GM23338 (cell line): ENCODE measurements around the gene TSHZ2. TPM values are rescaled to one million over a fixed set of nuclear protein-coding genes. Genes with fewer than 3 reads are reported as not detected.

Source experiments
- ATAC-seq: fragments of 200-7000 bp; cut with Tn5 transposase; 3 replicates; pipeline ENCODE4 v1.9.1; 2020
- DNase-seq: peaks from one replicate; pipeline ENCODE4 v3.0.0-alpha.2; 2015; ENCODE audit warnings: low spot score
- H2AFZ ChIP-seq: fragments of 200-600 bp; sonication (generic); 2 replicates; pipeline ENCODE4 v1.8.0; 2016; ENCODE audit warnings: antibody characterized with exemption, mild to moderate bottlenecking, moderate library complexity
- H3F3A ChIP-seq: fragments of 200-600 bp; sonication (generic); replicated peaks from 2 replicates; pipeline ENCODE4 v1.8.0; 2017; ENCODE audit warnings: antibody characterized with exemption, mixed run types, low read depth
- H3K27ac ChIP-seq: fragments of 200-600 bp; sonication (generic); 2 replicates; pipeline ENCODE4 v1.6.1; 2016; ENCODE audit warnings: low read depth
- H3K27me3 ChIP-seq: fragments of 200-600 bp; sonication (generic); 2 replicates; pipeline ENCODE4 v1.8.0; 2016; ENCODE audit warnings: mild to moderate bottlenecking, mixed run types, moderate library complexity; ENCODE audit not compliant: insufficient read depth
- H3K36me3 ChIP-seq: fragments of 200-600 bp; sonication (generic); 2 replicates; pipeline ENCODE4 v1.8.0; 2016; ENCODE audit warnings: mild to moderate bottlenecking; ENCODE audit not compliant: insufficient read depth
- H3K4me1 ChIP-seq: fragments of 200-600 bp; sonication (generic); 2 replicates; pipeline ENCODE4 v1.8.0; 2016; ENCODE audit warnings: mild to moderate bottlenecking, moderate library complexity; ENCODE audit not compliant: insufficient read depth
- H3K4me2 ChIP-seq: fragments of 200-600 bp; sonication (generic); 2 replicates; pipeline ENCODE4 v1.7.1; 2017; ENCODE audit warnings: mixed run types
- H3K4me3 ChIP-seq: fragments of 200-600 bp; sonication (generic); 2 replicates; pipeline ENCODE4 v1.6.1; 2016; ENCODE audit warnings: mixed run types
- H3K79me2 ChIP-seq: fragments of 200-600 bp; sonication (generic); replicated peaks from 2 replicates; pipeline ENCODE4 v1.8.0; 2017; ENCODE audit warnings: mild to moderate bottlenecking; ENCODE audit not compliant: insufficient read depth
- H3K9me2 ChIP-seq: fragments of 200-600 bp; sonication (generic); 2 replicates; pipeline ENCODE4 v1.8.0; 2017; ENCODE audit not compliant: insufficient read depth
- H4K20me1 ChIP-seq: fragments of 200-600 bp; sonication (generic); replicated peaks from 2 replicates; pipeline ENCODE4 v1.8.0; 2017; ENCODE audit warnings: mild to moderate bottlenecking; ENCODE audit not compliant: insufficient read depth
- H3K27ac Mint-ChIP-seq: 2 replicates; pipeline ENCODE4 v1.8.0; 2020; ENCODE audit warnings: inconsistent platforms, mild to moderate bottlenecking, moderate library complexity, mixed read lengths
- H3K27me3 Mint-ChIP-seq: 3 replicates; pipeline ENCODE4 v1.8.0; 2022; ENCODE audit warnings: low read depth, mild to moderate bottlenecking, moderate library complexity, mixed read lengths, inconsistent platforms; ENCODE audit not compliant: insufficient read depth, poor library complexity
- H3K36me3 Mint-ChIP-seq: 3 replicates; pipeline ENCODE4 v1.8.0; 2021; ENCODE audit warnings: low read depth, mild to moderate bottlenecking, inconsistent platforms, moderate library complexity, mixed read lengths
- H3K4me1 Mint-ChIP-seq: 3 replicates; pipeline ENCODE4 v1.8.0; 2020; ENCODE audit warnings: mild to moderate bottlenecking, inconsistent platforms, mixed read lengths
- H3K4me3 Mint-ChIP-seq: 3 replicates; pipeline ENCODE4 v1.8.0; 2021; ENCODE audit warnings: moderate library complexity, mild to moderate bottlenecking, inconsistent platforms, mixed read lengths
- H3K9me3 Mint-ChIP-seq: 3 replicates; pipeline ENCODE4 v1.8.0; 2020; ENCODE audit warnings: moderate library complexity, mild to moderate bottlenecking, inconsistent platforms, mixed read lengths
- CREB1 ChIP-seq: fragments of 250-450 bp; sonication (Bioruptor Pico); IDR thresholded peaks from 2 replicates; pipeline ENCODE4 v1.5.0; 2020; ENCODE audit warnings: low read depth, mild to moderate bottlenecking, moderate library complexity
- EZH2 ChIP-seq: fragments of 200-600 bp; sonication (generic); IDR thresholded peaks from one replicate; pipeline ENCODE4 v1.8.0; 2017; ENCODE audit warnings: antibody characterized with exemption, mild to moderate bottlenecking, low read depth; ENCODE audit not compliant: unreplicated experiment
- EZH2phosphoT487 ChIP-seq: fragments of 200-600 bp; sonication (generic); IDR thresholded peaks from one replicate; pipeline ENCODE4 v1.8.1; 2018; ENCODE audit warnings: antibody characterized with exemption; ENCODE audit not compliant: unreplicated experiment
- JUNB ChIP-seq: IDR thresholded peaks from one replicate; pipeline ENCODE4 v1.6.1; 2016; ENCODE audit warnings: antibody characterized with exemption; ENCODE audit not compliant: unreplicated experiment
- NANOG ChIP-seq: IDR thresholded peaks from 2 replicates; pipeline ENCODE4 v1.6.1; 2016; ENCODE audit warnings: antibody characterized with exemption, borderline replicate concordance
- POLR2AphosphoS5 ChIP-seq: IDR thresholded peaks from 2 replicates; pipeline ENCODE4 v1.6.1; 2016; ENCODE audit warnings: antibody characterized with exemption, low read depth
- STAT1 ChIP-seq: IDR thresholded peaks from one replicate; pipeline ENCODE4 v1.6.1; 2016; ENCODE audit warnings: antibody characterized with exemption; ENCODE audit not compliant: unreplicated experiment
- ZNF114 ChIP-seq: fragments of 250-450 bp; sonication (Bioruptor Pico); IDR thresholded peaks from 2 replicates; pipeline ENCODE4 v1.5.0; 2020; ENCODE audit warnings: mild to moderate bottlenecking, moderate library complexity
- polyA plus RNA-seq: library from polyadenylated mRNA; unstranded; fragments of >200 nt; fragmentation: Nextera tagmentation; extraction: Ambion mirVana; gene quantifications from 2 replicates; pipeline ENCODE4 v1.2.1, GENCODE V29; 2016
- total RNA-seq: library from RNA; depleted of rRNA; stranded (reverse); fragments of >200 nt; shearing (Covaris generic); gene quantifications from 2 replicates; pipeline ENCODE4 v1.2.3, GENCODE V29; 2014
- TF ChIP-seq, protein P1 (sequence below): fragments of 250-450 bp; sonication (Bioruptor Pico); IDR thresholded peaks from 2 replicates; pipeline ENCODE4 v1.5.0; 2020; ENCODE audit warnings: mild to moderate bottlenecking, moderate library complexity
- TF ChIP-seq, protein P2 (sequence below): IDR thresholded peaks from one replicate; pipeline ENCODE4 v1.6.1; 2018; ENCODE audit warnings: antibody characterized with exemption; ENCODE audit not compliant: unreplicated experiment
- TF ChIP-seq, protein P3 (sequence below): IDR thresholded peaks from 2 replicates; pipeline ENCODE4 v1.6.1; 2016; ENCODE audit warnings: antibody characterized with exemption

Gene TSHZ2
- total and polyA plus RNA-seq, 2 experiments from 2014 or later: 0.49 to 1.3 TPM

DNA sequence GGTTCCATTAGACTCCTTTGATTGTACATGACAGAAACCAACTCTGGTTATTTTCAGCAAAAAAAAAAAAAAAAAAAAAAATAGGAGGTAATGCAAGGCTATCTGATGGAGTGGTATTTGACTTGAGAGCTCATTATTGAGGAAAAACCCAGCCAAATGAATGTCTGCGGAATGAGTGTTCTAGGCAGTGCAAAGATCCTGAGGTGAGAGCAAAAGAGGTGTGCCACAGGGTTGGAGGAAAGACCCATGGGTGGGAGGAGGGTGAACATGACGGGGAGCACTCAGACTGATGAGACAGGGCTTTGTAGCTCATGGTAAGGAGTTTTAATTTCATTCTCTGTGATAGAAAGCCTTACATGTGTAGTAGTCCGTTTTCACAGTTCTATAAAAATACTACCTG, 188.9 kb downstream of the TSHZ2 start (continued):
- TF ChIP-seq, protein P1, sequence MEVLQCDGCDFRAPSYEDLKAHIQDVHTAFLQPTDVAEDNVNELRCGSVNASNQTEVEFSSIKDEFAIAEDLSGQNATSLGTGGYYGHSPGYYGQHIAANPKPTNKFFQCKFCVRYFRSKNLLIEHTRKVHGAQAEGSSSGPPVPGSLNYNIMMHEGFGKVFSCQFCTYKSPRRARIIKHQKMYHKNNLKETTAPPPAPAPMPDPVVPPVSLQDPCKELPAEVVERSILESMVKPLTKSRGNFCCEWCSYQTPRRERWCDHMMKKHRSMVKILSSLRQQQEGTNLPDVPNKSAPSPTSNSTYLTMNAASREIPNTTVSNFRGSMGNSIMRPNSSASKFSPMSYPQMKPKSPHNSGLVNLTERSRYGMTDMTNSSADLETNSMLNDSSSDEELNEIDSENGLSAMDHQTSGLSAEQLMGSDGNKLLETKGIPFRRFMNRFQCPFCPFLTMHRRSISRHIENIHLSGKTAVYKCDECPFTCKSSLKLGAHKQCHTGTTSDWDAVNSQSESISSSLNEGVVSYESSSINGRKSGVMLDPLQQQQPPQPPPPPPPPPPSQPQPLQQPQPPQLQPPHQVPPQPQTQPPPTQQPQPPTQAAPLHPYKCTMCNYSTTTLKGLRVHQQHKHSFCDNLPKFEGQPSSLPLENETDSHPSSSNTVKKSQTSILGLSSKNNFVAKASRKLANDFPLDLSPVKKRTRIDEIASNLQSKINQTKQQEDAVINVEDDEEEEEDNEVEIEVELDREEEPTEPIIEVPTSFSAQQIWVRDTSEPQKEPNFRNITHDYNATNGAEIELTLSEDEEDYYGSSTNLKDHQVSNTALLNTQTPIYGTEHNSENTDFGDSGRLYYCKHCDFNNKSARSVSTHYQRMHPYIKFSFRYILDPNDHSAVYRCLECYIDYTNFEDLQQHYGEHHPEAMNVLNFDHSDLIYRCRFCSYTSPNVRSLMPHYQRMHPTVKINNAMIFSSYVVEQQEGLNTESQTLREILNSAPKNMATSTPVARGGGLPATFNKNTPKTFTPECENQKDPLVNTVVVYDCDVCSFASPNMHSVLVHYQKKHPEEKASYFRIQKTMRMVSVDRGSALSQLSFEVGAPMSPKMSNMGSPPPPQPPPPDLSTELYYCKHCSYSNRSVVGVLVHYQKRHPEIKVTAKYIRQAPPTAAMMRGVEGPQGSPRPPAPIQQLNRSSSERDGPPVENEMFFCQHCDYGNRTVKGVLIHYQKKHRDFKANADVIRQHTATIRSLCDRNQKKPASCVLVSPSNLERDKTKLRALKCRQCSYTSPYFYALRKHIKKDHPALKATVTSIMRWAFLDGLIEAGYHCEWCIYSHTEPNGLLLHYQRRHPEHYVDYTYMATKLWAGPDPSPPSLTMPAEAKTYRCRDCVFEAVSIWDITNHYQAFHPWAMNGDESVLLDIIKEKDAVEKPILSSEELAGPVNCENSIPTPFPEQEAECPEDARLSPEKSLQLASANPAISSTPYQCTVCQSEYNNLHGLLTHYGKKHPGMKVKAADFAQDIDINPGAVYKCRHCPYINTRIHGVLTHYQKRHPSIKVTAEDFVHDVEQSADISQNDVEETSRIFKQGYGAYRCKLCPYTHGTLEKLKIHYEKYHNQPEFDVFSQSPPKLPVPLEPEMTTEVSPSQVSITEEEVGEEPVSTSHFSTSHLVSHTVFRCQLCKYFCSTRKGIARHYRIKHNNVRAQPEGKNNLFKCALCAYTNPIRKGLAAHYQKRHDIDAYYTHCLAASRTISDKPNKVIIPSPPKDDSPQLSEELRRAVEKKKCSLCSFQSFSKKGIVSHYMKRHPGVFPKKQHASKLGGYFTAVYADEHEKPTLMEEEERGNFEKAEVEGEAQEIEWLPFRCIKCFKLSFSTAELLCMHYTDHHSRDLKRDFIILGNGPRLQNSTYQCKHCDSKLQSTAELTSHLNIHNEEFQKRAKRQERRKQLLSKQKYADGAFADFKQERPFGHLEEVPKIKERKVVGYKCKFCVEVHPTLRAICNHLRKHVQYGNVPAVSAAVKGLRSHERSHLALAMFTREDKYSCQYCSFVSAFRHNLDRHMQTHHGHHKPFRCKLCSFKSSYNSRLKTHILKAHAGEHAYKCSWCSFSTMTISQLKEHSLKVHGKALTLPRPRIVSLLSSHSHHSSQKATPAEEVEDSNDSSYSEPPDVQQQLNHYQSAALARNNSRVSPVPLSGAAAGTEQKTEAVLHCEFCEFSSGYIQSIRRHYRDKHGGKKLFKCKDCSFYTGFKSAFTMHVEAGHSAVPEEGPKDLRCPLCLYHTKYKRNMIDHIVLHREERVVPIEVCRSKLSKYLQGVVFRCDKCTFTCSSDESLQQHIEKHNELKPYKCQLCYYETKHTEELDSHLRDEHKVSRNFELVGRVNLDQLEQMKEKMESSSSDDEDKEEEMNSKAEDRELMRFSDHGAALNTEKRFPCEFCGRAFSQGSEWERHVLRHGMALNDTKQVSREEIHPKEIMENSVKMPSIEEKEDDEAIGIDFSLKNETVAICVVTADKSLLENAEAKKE (CRISPR knock-in tag): no peak
- no peak for TF ChIP-seq NANOG
- TF ChIP-seq EZH2phosphoT487: no peak

DNA sequence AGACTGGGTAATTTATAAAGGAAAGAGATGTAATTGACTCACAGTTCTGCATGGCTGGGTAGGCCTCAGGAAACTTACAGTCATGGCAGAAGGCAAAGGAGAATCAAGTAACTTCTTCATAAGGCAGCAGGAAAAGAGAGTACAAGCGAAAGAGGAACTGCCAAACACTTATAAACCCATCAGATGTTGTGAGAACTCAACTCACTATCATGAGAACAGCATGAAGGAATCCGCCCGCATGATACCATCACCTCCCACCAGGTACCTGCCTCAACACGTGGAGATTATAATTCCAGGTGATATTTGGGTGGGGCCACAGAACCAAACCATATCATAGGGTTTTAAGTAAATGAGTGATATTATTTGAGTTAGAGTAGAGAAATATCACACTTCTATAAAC, 189.3 kb downstream of the TSHZ2 start:
- Histone ChIP-seq H3K36me3 (no peaks in the 10 kb centered on the region), H4K20me1 (no peaks in the 10 kb centered on the region), H2AFZ (no peak overlapping the region), H3K9me2 (no peaks in the 10 kb centered on the region), H3K27ac (no peak overlapping the region), H3K4me2 (no peak overlapping the region), H3F3A (no peaks in the 10 kb centered on the region), H3K27me3 (no peaks in the 10 kb centered on the region), H3K4me1 (peaks cover 7% of the 10 kb centered on the region), H3K4me3 (no peak overlapping the region), H3K79me2 (no peaks in the 10 kb centered on the region)
- Mint-ChIP-seq H3K4me3 (no peak overlapping the region), H3K4me1 (peaks cover 10% of the 10 kb centered on the region), H3K27ac (no peak overlapping the region), H3K9me3 (peaks cover 3% of the 10 kb centered on the region; the same call in 1 of the 3 replicates), H3K36me3 (no peaks in the 10 kb centered on the region), H3K27me3 (peaks cover 5% of the 10 kb centered on the region)
- no peak for ATAC-seq
- DNase-seq: no peak
- TF ChIP-seq NANOG (no peak), ZNF114 (CRISPR knock-in tag) (no peak), JUNB (no peak), CREB1 (CRISPR knock-in tag) (no peak), EZH2 (no peak), POLR2AphosphoS5 (no peak), EZH2phosphoT487 (no peak), STAT1 (no peak)
- TF ChIP-seq, protein P2, sequence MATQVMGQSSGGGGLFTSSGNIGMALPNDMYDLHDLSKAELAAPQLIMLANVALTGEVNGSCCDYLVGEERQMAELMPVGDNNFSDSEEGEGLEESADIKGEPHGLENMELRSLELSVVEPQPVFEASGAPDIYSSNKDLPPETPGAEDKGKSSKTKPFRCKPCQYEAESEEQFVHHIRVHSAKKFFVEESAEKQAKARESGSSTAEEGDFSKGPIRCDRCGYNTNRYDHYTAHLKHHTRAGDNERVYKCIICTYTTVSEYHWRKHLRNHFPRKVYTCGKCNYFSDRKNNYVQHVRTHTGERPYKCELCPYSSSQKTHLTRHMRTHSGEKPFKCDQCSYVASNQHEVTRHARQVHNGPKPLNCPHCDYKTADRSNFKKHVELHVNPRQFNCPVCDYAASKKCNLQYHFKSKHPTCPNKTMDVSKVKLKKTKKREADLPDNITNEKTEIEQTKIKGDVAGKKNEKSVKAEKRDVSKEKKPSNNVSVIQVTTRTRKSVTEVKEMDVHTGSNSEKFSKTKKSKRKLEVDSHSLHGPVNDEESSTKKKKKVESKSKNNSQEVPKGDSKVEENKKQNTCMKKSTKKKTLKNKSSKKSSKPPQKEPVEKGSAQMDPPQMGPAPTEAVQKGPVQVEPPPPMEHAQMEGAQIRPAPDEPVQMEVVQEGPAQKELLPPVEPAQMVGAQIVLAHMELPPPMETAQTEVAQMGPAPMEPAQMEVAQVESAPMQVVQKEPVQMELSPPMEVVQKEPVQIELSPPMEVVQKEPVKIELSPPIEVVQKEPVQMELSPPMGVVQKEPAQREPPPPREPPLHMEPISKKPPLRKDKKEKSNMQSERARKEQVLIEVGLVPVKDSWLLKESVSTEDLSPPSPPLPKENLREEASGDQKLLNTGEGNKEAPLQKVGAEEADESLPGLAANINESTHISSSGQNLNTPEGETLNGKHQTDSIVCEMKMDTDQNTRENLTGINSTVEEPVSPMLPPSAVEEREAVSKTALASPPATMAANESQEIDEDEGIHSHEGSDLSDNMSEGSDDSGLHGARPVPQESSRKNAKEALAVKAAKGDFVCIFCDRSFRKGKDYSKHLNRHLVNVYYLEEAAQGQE: no peak
- TF ChIP-seq, protein P3, sequence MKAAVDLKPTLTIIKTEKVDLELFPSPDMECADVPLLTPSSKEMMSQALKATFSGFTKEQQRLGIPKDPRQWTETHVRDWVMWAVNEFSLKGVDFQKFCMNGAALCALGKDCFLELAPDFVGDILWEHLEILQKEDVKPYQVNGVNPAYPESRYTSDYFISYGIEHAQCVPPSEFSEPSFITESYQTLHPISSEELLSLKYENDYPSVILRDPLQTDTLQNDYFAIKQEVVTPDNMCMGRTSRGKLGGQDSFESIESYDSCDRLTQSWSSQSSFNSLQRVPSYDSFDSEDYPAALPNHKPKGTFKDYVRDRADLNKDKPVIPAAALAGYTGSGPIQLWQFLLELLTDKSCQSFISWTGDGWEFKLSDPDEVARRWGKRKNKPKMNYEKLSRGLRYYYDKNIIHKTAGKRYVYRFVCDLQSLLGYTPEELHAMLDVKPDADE: no peak
